Aorta (tissue), 5 donors: ENCODE data around the gene CAPN5. TPM values are rescaled to one million over a fixed set of nuclear protein-coding genes. Genes with fewer than 3 reads are reported as not detected.
A peak's percentile ranks its signal among the peaks of the same experiment; 100 is the strongest.

Source experiments
- ATAC-seq: fragments of 200-7000 bp; cut with Tn5 transposase; one replicate; pipeline ENCODE4 v1.9.1; 2022; ENCODE audit warnings: moderate library complexity; ENCODE audit not compliant: low FRiP score
- DNase-seq, 2 donors: peaks; one replicate each; pipeline ENCODE4 v3.0.0-alpha.2; 2020
- H3K27ac ChIP-seq, 2 donors: one replicate each; pipeline ENCODE4 v1.5.1; 2013; ENCODE audit warnings: low read length in 2 of 2, mild to moderate bottlenecking in 2 of 2, moderate library complexity in 2 of 2, control low read depth in 1 of 2, inconsistent platforms in 1 of 2, low read depth in 1 of 2
- H3K27me3 ChIP-seq, 2 donors: one replicate each; pipeline ENCODE4 v1.6.1; 2013; ENCODE audit warnings: control low read depth in 1 of 2, low read length in 1 of 2, mild to moderate bottlenecking in 1 of 2, moderate library complexity in 1 of 2; ENCODE audit not compliant: insufficient read depth in 2 of 2, control insufficient read depth in 1 of 2
- H3K36me3 ChIP-seq, 2 donors: one replicate each; pipeline ENCODE4 v1.6.1; 2013; ENCODE audit warnings: control low read depth in 1 of 2, low read length in 1 of 2, mild to moderate bottlenecking in 1 of 2; ENCODE audit not compliant: insufficient read depth in 2 of 2, control insufficient read depth in 1 of 2
- H3K4me1 ChIP-seq, 2 donors: one replicate each; pipeline ENCODE4 v1.6.1; 2013; ENCODE audit warnings: low read length in 2 of 2, control low read depth in 1 of 2, mild to moderate bottlenecking in 1 of 2, moderate library complexity in 1 of 2; ENCODE audit not compliant: insufficient read depth in 2 of 2, control insufficient read depth in 1 of 2
- H3K4me3 ChIP-seq, 2 donors: one replicate each; pipeline ENCODE4 v1.5.1; 2013; ENCODE audit warnings: low read length in 2 of 2, control low read depth in 1 of 2, mild to moderate bottlenecking in 1 of 2
- H3K9me3 ChIP-seq: one replicate; pipeline ENCODE4 v1.6.1; 2013; ENCODE audit warnings: mild to moderate bottlenecking, low read length; ENCODE audit not compliant: control insufficient read depth
- WGBS, 2 donors: extraction: QIAGEN DNeasy Blood & Tissue Kit; methylation state at CpG; one replicate each; pipeline ENCODE4 v1.1.7; 2013; 5-methylcytosine and 5-hydroxymethylcytosine counted together
- intact Hi-C, 2 donors: fragments of 100-400 bp; cut with DNase I; formaldehyde crosslinking; loops; one replicate each; pipeline versions ENCODE4 v1.14.2 to v1.15.0; 2022
- polyA plus RNA-seq, 2 donors: library from polyadenylated mRNA; stranded (reverse); fragments of 200-250 nt; gene quantifications; one replicate each; pipeline ENCODE4 v1.2.3, GENCODE V29; 2013
- total RNA-seq, 2 donors: library from RNA; stranded (reverse); fragmentation: NEBNext Ultra II Directional; extraction: Animal tissue kit (Norgen Biotek cat#: 25700); gene quantifications; one replicate each; pipeline ENCODE4 v1.2.1, GENCODE V29; 2021
- donor health status: healthy with polysubstance abuse.
- donor health status: Bipolar disorder and iron deficiency.
- donor health status: DM: no; HTN: no; CAD: no.
- donor health status: DM: no; HTN: no; CAD: no.
- donor health status: DM: yes; HTN: yes; CAD: no.

The CAPN5 gene
- total and polyA plus RNA-seq, 4 donors = 6.9 to 22.4 (median 10.8) TPM

- H3K4me3 ChIP-seq = no peak overlapping the region
- ATAC-seq = no peak
- WGBS, 2 donors = 91 to 92% methylated on average over 10 of the region's 10 CpGs
- H3K4me1 ChIP-seq = no peaks in the 10 kb centered on the region
- no peaks in the 10 kb centered on the region for H3K36me3 ChIP-seq
- intact Hi-C loops = no loop called here
- no peak overlapping the region for H3K27ac ChIP-seq
- no peaks in the 10 kb centered on the region for H3K9me3 ChIP-seq
- H3K27me3 ChIP-seq = no peaks in the 10 kb centered on the region
- DNase-seq = no peak
Measured at GRCh38 chr11:77146261-77147035, 79.7 kb downstream of the CAPN5 start.

GRCh38 chr11:77147036-77147315 lies 80.2 kb downstream of the CAPN5 start:
- Histone ChIP-seq H3K4me3 (no peak overlapping the region), H3K9me3 (no peaks in the 10 kb centered on the region), H3K27me3 (no peaks in the 10 kb centered on the region), H3K36me3 (no peaks in the 10 kb centered on the region), H3K27ac (no peak overlapping the region), H3K4me1 (no peaks in the 10 kb centered on the region)
- no peak for ATAC-seq
- intact Hi-C loops = no loop called here
- DNase-seq = no peak
- WGBS, 2 donors = 94 to 100% methylated on average over 1 of the region's 1 CpG

- Histone ChIP-seq H3K27me3 (no peaks in the 10 kb centered on the region), H3K4me1 (no peaks in the 10 kb centered on the region), H3K4me3 (no peak overlapping the region), H3K36me3 (no peaks in the 10 kb centered on the region), H3K27ac (no peak overlapping the region), H3K9me3 (no peaks in the 10 kb centered on the region)
- ATAC-seq (no peak), DNase-seq (no peak)
- intact Hi-C loops = no loop called here
- WGBS, 2 donors = 26 to 32% methylated on average over 45 to 47 of the region's 47 CpGs
Measured at GRCh38 chr11:77147668-77148321, 81.0 kb downstream of the CAPN5 start.

GRCh38 chr11:77148963-77149715 lies 82.4 kb downstream of the CAPN5 start:
- WGBS, 2 donors = 95 to 96% methylated on average over 8 of the region's 8 CpGs

GRCh38 chr11:77149716-77150392 lies 83.1 kb downstream of the CAPN5 start:
- intact Hi-C loops = no loop called here
- H3K36me3 ChIP-seq = no peaks in the 10 kb centered on the region

More at GRCh38 chr11:77148963-77149715, 82.4 kb downstream of the CAPN5 start:
- DNase-seq (no peak), ATAC-seq (no peak)
- Histone ChIP-seq H3K27ac (no peak overlapping the region), H3K9me3 (no peaks in the 10 kb centered on the region), H3K4me3 (no peak overlapping the region), H3K27me3 (no peaks in the 10 kb centered on the region), H3K4me1 (no peaks in the 10 kb centered on the region), H3K36me3 (no peaks in the 10 kb centered on the region)
- intact Hi-C loops = no loop called here

GRCh38 chr11:77150836-77151235 lies 84.1 kb downstream of the CAPN5 start:
- no peak for ATAC-seq
- Histone ChIP-seq H3K4me3 (no peak overlapping the region), H3K9me3 (no peaks in the 10 kb centered on the region), H3K36me3 (no peaks in the 10 kb centered on the region), H3K27me3 (no peaks in the 10 kb centered on the region), H3K4me1 (no peaks in the 10 kb centered on the region), H3K27ac (no peak overlapping the region)
- 96 to 98% methylated on average over 10 of the region's 10 CpGs for WGBS, 2 donors
- intact Hi-C loops = no loop called here
- no peak for DNase-seq

More at GRCh38 chr11:77149716-77150392, 83.1 kb downstream of the CAPN5 start:
- no peaks in the 10 kb centered on the region for H3K9me3 ChIP-seq
- ATAC-seq (no peak), DNase-seq (no peak)
- no peaks in the 10 kb centered on the region for H3K4me1 ChIP-seq
- H3K27ac ChIP-seq = no peak overlapping the region
- no peak overlapping the region for H3K4me3 ChIP-seq
- no peaks in the 10 kb centered on the region for H3K27me3 ChIP-seq
- WGBS, 2 donors = 93 to 94% methylated on average over 12 of the region's 12 CpGs

- intact Hi-C loops = no loop called here
- Histone ChIP-seq H3K27me3 (no peaks in the 10 kb centered on the region), H3K4me1 (no peaks in the 10 kb centered on the region), H3K36me3 (no peaks in the 10 kb centered on the region), H3K27ac (no peak overlapping the region), H3K4me3 (no peak overlapping the region), H3K9me3 (no peaks in the 10 kb centered on the region)
- WGBS, 2 donors = 91 to 95% methylated on average over 10 to 11 of the region's 11 CpGs
- ATAC-seq (no peak), DNase-seq (no peak)
Measured at GRCh38 chr11:77151804-77152509, 85.2 kb downstream of the CAPN5 start.

- 66 to 67% methylated on average over 6 of the region's 6 CpGs for WGBS, 2 donors
- ATAC-seq (no peak), DNase-seq (peak in 1 of 2 donors; percentile 29)
- Histone ChIP-seq H3K4me3 (no peak overlapping the region), H3K27ac (no peak overlapping the region), H3K36me3 (no peaks in the 10 kb centered on the region), H3K27me3 (no peaks in the 10 kb centered on the region), H3K9me3 (no peaks in the 10 kb centered on the region), H3K4me1 (no peaks in the 10 kb centered on the region)
- intact Hi-C loops = no loop called here
Measured at GRCh38 chr11:77152846-77153245, 86.1 kb downstream of the CAPN5 start.
